WTC11 (cell line): ENCODE measurements around the gene SLC41A3. TPM values are rescaled to one million over a fixed set of nuclear protein-coding genes. Genes with fewer than 3 reads are reported as not detected.

Experiments
- ATAC-seq: fragments of 200-7000 bp; cut with Tn5 transposase; 2 replicates; pipeline ENCODE4 v1.10.0; 2021; ENCODE audit warnings: mild to moderate bottlenecking, moderate library complexity
- CTCF ChIA-PET: fragments of 300-600 bp; sonication (Branson Sonifier 250); formaldehyde crosslinking; loops from one replicate; lab custom pipeline; 2021; ENCODE audit warnings: antibody characterized with exemption; lab: Charles Lee
- POLR2A ChIA-PET: fragments of 350-600 bp; sonication (Branson Sonifier 250); formaldehyde crosslinking; loops from one replicate; lab custom pipeline; 2021; ENCODE audit warnings: antibody characterized with exemption; lab: Charles Lee
- DNase-seq: peaks from one replicate; pipeline ENCODE4 v3.0.0; 2021; ENCODE audit warnings: low spot score
- H3K27ac Mint-ChIP-seq: 2 replicates; pipeline ENCODE4 v1.8.0; 2021; ENCODE audit warnings: mixed read lengths
- H3K27me3 Mint-ChIP-seq: 2 replicates; pipeline ENCODE4 v1.8.0; 2021; ENCODE audit warnings: low read depth, mild to moderate bottlenecking, moderate library complexity, mixed read lengths
- H3K36me3 Mint-ChIP-seq: 2 replicates; pipeline ENCODE4 v1.8.0; 2021; ENCODE audit warnings: mixed read lengths
- H3K4me1 Mint-ChIP-seq: 2 replicates; pipeline ENCODE4 v1.8.0; 2022; ENCODE audit warnings: mixed read lengths
- H3K4me3 Mint-ChIP-seq: 2 replicates; pipeline ENCODE4 v1.8.0; 2021; ENCODE audit warnings: mild to moderate bottlenecking, moderate library complexity, mixed read lengths
- H3K9me3 Mint-ChIP-seq: 2 replicates; pipeline ENCODE4 v1.8.0; 2021; ENCODE audit warnings: mixed read lengths
- ARID4B ChIP-seq: sonication (generic); formaldehyde crosslinking; IDR thresholded peaks from 2 replicates; pipeline ENCODE4 v1.8.0; 2023; ENCODE audit warnings: missing genetic modification reagents, mild to moderate bottlenecking, borderline replicate concordance
- CBFB ChIP-seq: sonication (generic); formaldehyde crosslinking; IDR thresholded peaks from 2 replicates; pipeline ENCODE4 v1.8.1; 2022; ENCODE audit warnings: mild to moderate bottlenecking, low read depth, missing genetic modification reagents
- HMGA2 ChIP-seq: fragments of 250-450 bp; sonication (Bioruptor Pico); IDR thresholded peaks from 2 replicates; pipeline ENCODE4 v1.4.0; 2021; ENCODE audit warnings: mild to moderate bottlenecking, moderate library complexity
- JUN ChIP-seq: sonication (generic); formaldehyde crosslinking; IDR thresholded peaks from 2 replicates; pipeline ENCODE4 v1.8.0; 2023; ENCODE audit warnings: mild to moderate bottlenecking, missing genetic modification reagents
- NFYB ChIP-seq: sonication (generic); formaldehyde crosslinking; conservative IDR thresholded peaks from 2 replicates; pipeline ENCODE4 v1.8.0; 2022; ENCODE audit warnings: low read depth, missing genetic modification reagents
- PRDM15 ChIP-seq: sonication (generic); formaldehyde crosslinking; IDR thresholded peaks from 2 replicates; pipeline ENCODE4 v1.8.0; 2022; ENCODE audit warnings: missing genetic modification reagents
- ZBTB21 ChIP-seq: sonication (generic); formaldehyde crosslinking; IDR thresholded peaks from 2 replicates; pipeline ENCODE4 v1.8.1; 2023; ENCODE audit warnings: mild to moderate bottlenecking, missing genetic modification reagents, borderline replicate concordance
- ZNF219 ChIP-seq: sonication (generic); formaldehyde crosslinking; IDR thresholded peaks from 2 replicates; pipeline ENCODE4 v1.8.0; 2023; ENCODE audit warnings: missing genetic modification reagents, mild to moderate bottlenecking, borderline replicate concordance
- total RNA-seq: library from RNA; stranded (reverse); gene quantifications from 3 replicates; pipeline ENCODE4 v1.2.3, GENCODE V29; 2021
- TF ChIP-seq, protein P1 (sequence below): sonication (generic); formaldehyde crosslinking; IDR thresholded peaks from 2 replicates; pipeline ENCODE4 v1.8.1; 2023; ENCODE audit warnings: mild to moderate bottlenecking, missing genetic modification reagents
- TF ChIP-seq, protein P2 (sequence below): sonication (generic); formaldehyde crosslinking; IDR thresholded peaks from 2 replicates; pipeline ENCODE4 v1.8.1; 2023; ENCODE audit warnings: mild to moderate bottlenecking, moderate library complexity, missing genetic modification reagents
- TF ChIP-seq, protein P3 (sequence below): sonication (generic); formaldehyde crosslinking; IDR thresholded peaks from 2 replicates; pipeline ENCODE4 v1.8.1; 2022; ENCODE audit warnings: missing genetic modification reagents, borderline replicate concordance
- TF ChIP-seq, protein P4 (sequence below): sonication (generic); formaldehyde crosslinking; IDR thresholded peaks from 2 replicates; pipeline ENCODE4 v1.8.0; 2022; ENCODE audit warnings: mild to moderate bottlenecking, missing genetic modification reagents

Gene SLC41A3
- total RNA-seq, 1 experiment from 2014 or later: 28.4 TPM

- no peak overlapping the region for H3K27ac Mint-ChIP-seq
- DNase-seq: no peak
- no peak for TF ChIP-seq PRDM15
- TF ChIP-seq, protein P1, sequence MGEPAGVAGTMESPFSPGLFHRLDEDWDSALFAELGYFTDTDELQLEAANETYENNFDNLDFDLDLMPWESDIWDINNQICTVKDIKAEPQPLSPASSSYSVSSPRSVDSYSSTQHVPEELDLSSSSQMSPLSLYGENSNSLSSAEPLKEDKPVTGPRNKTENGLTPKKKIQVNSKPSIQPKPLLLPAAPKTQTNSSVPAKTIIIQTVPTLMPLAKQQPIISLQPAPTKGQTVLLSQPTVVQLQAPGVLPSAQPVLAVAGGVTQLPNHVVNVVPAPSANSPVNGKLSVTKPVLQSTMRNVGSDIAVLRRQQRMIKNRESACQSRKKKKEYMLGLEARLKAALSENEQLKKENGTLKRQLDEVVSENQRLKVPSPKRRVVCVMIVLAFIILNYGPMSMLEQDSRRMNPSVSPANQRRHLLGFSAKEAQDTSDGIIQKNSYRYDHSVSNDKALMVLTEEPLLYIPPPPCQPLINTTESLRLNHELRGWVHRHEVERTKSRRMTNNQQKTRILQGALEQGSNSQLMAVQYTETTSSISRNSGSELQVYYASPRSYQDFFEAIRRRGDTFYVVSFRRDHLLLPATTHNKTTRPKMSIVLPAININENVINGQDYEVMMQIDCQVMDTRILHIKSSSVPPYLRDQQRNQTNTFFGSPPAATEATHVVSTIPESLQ: no peak
- TF ChIP-seq ZNF219 (CRISPR knock-in tag): no peak
- TF ChIP-seq ARID4B: no peak
- TF ChIP-seq, all 79 proteins: peak for 0
- ChIA-PET CTCF (interaction anchor here (0.9 kb wide), 1 partner anchor 25 kb away, joined by 3 read pairs; no protein-coding TSS in a partner anchor), POLR2A (no interaction called here)
- Mint-ChIP-seq H3K4me3 (no peak overlapping the region), H3K27me3 (no peaks in the 10 kb centered on the region; the same call in 1 of the 2 replicates), H3K4me1 (no peaks in the 10 kb centered on the region), H3K9me3 (no peaks in the 10 kb centered on the region), H3K36me3 (no peaks in the 10 kb centered on the region)
- no peak for ATAC-seq
Observed at GRCh38 chr3:126106336-126107202, 22.6 kb upstream of the SLC41A3 start.

GRCh38 chr3:126105691-126106187 is 21.8 kb upstream of the SLC41A3 start:
- POLR2A ChIA-PET: no interaction called here
- Mint-ChIP-seq H3K36me3 (no peaks in the 10 kb centered on the region), H3K4me3 (no peak overlapping the region), H3K27me3 (no peaks in the 10 kb centered on the region; the same call in 1 of the 2 replicates), H3K4me1 (no peaks in the 10 kb centered on the region), H3K9me3 (no peaks in the 10 kb centered on the region), H3K27ac (no peak overlapping the region)
- DNase-seq (no peak), ATAC-seq (no peak)
- TF ChIP-seq CBFB (CRISPR knock-in tag): no peak
- TF ChIP-seq ZBTB21 (CRISPR knock-in tag): no peak
- TF ChIP-seq, protein P2, sequence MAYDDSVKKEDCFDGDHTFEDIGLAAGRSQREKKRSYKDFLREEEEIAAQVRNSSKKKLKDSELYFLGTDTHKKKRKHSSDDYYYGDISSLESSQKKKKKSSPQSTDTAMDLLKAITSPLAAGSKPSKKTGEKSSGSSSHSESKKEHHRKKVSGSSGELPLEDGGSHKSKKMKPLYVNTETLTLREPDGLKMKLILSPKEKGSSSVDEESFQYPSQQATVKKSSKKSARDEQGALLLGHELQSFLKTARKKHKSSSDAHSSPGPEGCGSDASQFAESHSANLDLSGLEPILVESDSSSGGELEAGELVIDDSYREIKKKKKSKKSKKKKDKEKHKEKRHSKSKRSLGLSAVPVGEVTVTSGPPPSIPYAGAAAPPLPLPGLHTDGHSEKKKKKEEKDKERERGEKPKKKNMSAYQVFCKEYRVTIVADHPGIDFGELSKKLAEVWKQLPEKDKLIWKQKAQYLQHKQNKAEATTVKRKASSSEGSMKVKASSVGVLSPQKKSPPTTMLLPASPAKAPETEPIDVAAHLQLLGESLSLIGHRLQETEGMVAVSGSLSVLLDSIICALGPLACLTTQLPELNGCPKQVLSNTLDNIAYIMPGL (CRISPR knock-in tag): no peak
- TF ChIP-seq, protein P3, sequence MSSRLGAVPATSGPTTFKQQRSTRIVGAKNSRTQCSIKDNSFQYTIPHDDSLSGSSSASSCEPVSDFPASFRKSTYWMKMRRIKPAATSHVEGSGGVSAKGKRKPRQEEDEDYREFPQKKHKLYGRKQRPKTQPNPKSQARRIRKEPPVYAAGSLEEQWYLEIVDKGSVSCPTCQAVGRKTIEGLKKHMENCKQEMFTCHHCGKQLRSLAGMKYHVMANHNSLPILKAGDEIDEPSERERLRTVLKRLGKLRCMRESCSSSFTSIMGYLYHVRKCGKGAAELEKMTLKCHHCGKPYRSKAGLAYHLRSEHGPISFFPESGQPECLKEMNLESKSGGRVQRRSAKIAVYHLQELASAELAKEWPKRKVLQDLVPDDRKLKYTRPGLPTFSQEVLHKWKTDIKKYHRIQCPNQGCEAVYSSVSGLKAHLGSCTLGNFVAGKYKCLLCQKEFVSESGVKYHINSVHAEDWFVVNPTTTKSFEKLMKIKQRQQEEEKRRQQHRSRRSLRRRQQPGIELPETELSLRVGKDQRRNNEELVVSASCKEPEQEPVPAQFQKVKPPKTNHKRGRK (CRISPR knock-in tag): no peak
- TF ChIP-seq HMGA2: no peak
- no peak for TF ChIP-seq JUN (CRISPR knock-in tag)
- no peak for TF ChIP-seq NFYB (CRISPR knock-in tag)
- TF ChIP-seq ZNF219 (CRISPR knock-in tag): no peak
- TF ChIP-seq, protein P4, sequence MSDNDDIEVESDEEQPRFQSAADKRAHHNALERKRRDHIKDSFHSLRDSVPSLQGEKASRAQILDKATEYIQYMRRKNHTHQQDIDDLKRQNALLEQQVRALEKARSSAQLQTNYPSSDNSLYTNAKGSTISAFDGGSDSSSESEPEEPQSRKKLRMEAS (CRISPR knock-in tag): no peak
- CTCF ChIA-PET: no interaction called here
